Measurements from ENCODE around the gene RAPGEF4. TPM values are rescaled to one million over a fixed set of nuclear protein-coding genes. Genes with fewer than 3 reads are reported as not detected.

RAPGEF4 gene
- total RNA-seq, 1 experiment from 2014 or later = 0.59 TPM

DNA sequence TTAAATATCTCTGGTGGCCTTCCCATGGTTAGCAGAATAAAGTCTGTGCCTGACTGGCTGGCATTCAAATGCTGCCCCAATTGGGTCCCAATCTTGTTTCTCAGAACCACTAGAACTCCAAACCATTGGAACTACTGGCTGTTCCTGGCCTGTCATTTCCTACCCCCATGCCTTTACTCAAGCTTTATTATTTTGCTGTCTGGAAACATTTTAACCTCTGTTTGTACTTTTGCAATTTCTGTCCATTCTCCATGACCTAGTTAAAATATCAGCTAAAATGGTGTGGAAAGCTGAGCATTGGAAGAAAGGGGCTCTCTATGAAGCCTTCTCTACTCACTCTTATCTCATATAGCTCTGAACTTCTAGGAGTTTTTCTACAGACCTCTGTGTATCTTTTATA lies 38.7 kb downstream of the RAPGEF4 start:
- Histone ChIP-seq H4K20me1 (ENCODE audit: insufficient read depth) (no peaks in the 10 kb centered on the region), H3K4me1 (ENCODE audit: control insufficient read depth in 1 of 2, insufficient read depth in 2 of 2, low read length in 2 of 2) (no peaks in the 10 kb centered on the region), H3K79me2 (ENCODE audit: insufficient read depth, low read length) (no peaks in the 10 kb centered on the region), H3K4me2 (ENCODE audit: low read length) (no peak overlapping the region), H3K9me2 (ENCODE audit: insufficient read depth) (no peaks in the 10 kb centered on the region; the same call in 1 of the 2 replicates), H3K9me3 (ENCODE audit: control insufficient read depth in 1 of 2, insufficient read depth in 1 of 2, low read depth in 1 of 2, low read length in 2 of 2) (no peaks in the 10 kb centered on the region), H3K27me3 (ENCODE audit: insufficient read depth, low read length) (peaks cover 31% of the 10 kb centered on the region), H3K36me3 (ENCODE audit: control insufficient read depth in 1 of 2, insufficient read depth in 2 of 2, low read length in 2 of 2) (no peaks in the 10 kb centered on the region), H3K4me3 (replicated peaks in 1 of 2; ENCODE audit: low read depth in 1 of 2, low read length in 2 of 2) (no peak overlapping the region), H3K9ac (ENCODE audit: low read length) (no peak overlapping the region), H3K27ac (ENCODE audit: low read depth, low read length) (no peak overlapping the region), H2AFZ (ENCODE audit: low read depth, low read length, poor library complexity, severe bottlenecking) (no peak overlapping the region)
- CTCF ChIA-PET = no interaction called here
- POLR2A ChIA-PET = no interaction called here
- intact Hi-C loops (cut with micrococcal nuclease) = loop anchor here (10.0 kb wide), 1 partner anchor 1440 kb away; no protein-coding TSS in a partner anchor
- DNase-seq (ENCODE audit: low read depth, low spot score) (no peak), ATAC-seq (no peak)
- TF ChIP-seq ELF1 (IDR thresholded peaks at IDR 0.05; ENCODE audit: borderline replicate concordance, low read depth) = no peak
- no peak for TF ChIP-seq SRF (IDR thresholded peaks at IDR 0.05; ENCODE audit: low read depth)
- TF ChIP-seq EZH2phosphoT487 (IDR thresholded peaks at IDR 0.05; ENCODE audit: borderline replicate concordance) = no peak
- no peak for TF ChIP-seq CBX3 (IDR thresholded peaks at IDR 0.05; ENCODE audit: low read depth)
- TF ChIP-seq CEBPB (IDR thresholded peaks at IDR 0.05; ENCODE audit: low read depth) = no peak
- TF ChIP-seq, protein P1, sequence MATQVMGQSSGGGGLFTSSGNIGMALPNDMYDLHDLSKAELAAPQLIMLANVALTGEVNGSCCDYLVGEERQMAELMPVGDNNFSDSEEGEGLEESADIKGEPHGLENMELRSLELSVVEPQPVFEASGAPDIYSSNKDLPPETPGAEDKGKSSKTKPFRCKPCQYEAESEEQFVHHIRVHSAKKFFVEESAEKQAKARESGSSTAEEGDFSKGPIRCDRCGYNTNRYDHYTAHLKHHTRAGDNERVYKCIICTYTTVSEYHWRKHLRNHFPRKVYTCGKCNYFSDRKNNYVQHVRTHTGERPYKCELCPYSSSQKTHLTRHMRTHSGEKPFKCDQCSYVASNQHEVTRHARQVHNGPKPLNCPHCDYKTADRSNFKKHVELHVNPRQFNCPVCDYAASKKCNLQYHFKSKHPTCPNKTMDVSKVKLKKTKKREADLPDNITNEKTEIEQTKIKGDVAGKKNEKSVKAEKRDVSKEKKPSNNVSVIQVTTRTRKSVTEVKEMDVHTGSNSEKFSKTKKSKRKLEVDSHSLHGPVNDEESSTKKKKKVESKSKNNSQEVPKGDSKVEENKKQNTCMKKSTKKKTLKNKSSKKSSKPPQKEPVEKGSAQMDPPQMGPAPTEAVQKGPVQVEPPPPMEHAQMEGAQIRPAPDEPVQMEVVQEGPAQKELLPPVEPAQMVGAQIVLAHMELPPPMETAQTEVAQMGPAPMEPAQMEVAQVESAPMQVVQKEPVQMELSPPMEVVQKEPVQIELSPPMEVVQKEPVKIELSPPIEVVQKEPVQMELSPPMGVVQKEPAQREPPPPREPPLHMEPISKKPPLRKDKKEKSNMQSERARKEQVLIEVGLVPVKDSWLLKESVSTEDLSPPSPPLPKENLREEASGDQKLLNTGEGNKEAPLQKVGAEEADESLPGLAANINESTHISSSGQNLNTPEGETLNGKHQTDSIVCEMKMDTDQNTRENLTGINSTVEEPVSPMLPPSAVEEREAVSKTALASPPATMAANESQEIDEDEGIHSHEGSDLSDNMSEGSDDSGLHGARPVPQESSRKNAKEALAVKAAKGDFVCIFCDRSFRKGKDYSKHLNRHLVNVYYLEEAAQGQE (IDR thresholded peaks at IDR 0.05; ENCODE audit: low read depth) = no peak
- TF ChIP-seq, protein P2, sequence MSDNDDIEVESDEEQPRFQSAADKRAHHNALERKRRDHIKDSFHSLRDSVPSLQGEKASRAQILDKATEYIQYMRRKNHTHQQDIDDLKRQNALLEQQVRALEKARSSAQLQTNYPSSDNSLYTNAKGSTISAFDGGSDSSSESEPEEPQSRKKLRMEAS (IDR thresholded peaks at IDR 0.05) = no peak
- TF ChIP-seq, protein P3, sequence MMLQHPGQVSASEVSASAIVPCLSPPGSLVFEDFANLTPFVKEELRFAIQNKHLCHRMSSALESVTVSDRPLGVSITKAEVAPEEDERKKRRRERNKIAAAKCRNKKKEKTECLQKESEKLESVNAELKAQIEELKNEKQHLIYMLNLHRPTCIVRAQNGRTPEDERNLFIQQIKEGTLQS (IDR thresholded peaks at IDR 0.05) = no peak
- no peak for TF ChIP-seq RAD21 (IDR thresholded peaks at IDR 0.05; ENCODE audit: low read depth)
- TF ChIP-seq POLR2A (IDR thresholded peaks at IDR 0.05; ENCODE audit: borderline replicate concordance, extremely low read depth, insufficient read depth, insufficient read length) = no peak
- no peak for TF ChIP-seq FOSL1 (IDR thresholded peaks at IDR 0.05; ENCODE audit: low read depth)
- TF ChIP-seq SP1 (IDR thresholded peaks at IDR 0.05; ENCODE audit: low read depth) = no peak
- no peak for TF ChIP-seq EGR1 (IDR thresholded peaks at IDR 0.05; ENCODE audit: low read depth)
- no peak for TF ChIP-seq SIN3A (IDR thresholded peaks at IDR 0.05; ENCODE audit: low read depth)
- TF ChIP-seq, protein P4, sequence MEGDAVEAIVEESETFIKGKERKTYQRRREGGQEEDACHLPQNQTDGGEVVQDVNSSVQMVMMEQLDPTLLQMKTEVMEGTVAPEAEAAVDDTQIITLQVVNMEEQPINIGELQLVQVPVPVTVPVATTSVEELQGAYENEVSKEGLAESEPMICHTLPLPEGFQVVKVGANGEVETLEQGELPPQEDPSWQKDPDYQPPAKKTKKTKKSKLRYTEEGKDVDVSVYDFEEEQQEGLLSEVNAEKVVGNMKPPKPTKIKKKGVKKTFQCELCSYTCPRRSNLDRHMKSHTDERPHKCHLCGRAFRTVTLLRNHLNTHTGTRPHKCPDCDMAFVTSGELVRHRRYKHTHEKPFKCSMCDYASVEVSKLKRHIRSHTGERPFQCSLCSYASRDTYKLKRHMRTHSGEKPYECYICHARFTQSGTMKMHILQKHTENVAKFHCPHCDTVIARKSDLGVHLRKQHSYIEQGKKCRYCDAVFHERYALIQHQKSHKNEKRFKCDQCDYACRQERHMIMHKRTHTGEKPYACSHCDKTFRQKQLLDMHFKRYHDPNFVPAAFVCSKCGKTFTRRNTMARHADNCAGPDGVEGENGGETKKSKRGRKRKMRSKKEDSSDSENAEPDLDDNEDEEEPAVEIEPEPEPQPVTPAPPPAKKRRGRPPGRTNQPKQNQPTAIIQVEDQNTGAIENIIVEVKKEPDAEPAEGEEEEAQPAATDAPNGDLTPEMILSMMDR (IDR thresholded peaks at IDR 0.05 in 2 of 3, conservative IDR thresholded peaks at IDR 0.05 in 1 of 3; ENCODE audit: borderline replicate concordance in 1 of 3, insufficient read depth in 1 of 3, low read depth in 2 of 3, low read length in 2 of 3) = no peak
- TF ChIP-seq ZNF274 (IDR thresholded peaks at IDR 0.05; ENCODE audit: low read depth, low read length) = no peak
- no peak for TF ChIP-seq POLR2AphosphoS5 (IDR thresholded peaks at IDR 0.05; ENCODE audit: low read depth, low read length)
- TF ChIP-seq, protein P5, sequence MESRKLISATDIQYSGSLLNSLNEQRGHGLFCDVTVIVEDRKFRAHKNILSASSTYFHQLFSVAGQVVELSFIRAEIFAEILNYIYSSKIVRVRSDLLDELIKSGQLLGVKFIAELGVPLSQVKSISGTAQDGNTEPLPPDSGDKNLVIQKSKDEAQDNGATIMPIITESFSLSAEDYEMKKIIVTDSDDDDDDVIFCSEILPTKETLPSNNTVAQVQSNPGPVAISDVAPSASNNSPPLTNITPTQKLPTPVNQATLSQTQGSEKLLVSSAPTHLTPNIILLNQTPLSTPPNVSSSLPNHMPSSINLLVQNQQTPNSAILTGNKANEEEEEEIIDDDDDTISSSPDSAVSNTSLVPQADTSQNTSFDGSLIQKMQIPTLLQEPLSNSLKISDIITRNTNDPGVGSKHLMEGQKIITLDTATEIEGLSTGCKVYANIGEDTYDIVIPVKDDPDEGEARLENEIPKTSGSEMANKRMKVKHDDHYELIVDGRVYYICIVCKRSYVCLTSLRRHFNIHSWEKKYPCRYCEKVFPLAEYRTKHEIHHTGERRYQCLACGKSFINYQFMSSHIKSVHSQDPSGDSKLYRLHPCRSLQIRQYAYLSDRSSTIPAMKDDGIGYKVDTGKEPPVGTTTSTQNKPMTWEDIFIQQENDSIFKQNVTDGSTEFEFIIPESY (IDR thresholded peaks at IDR 0.05; ENCODE audit: extremely low read depth, insufficient replicate concordance, low read length) = no peak
- no TSS peak for BruUV-seq (replicated peaks)
- RAD21 ChIA-PET (ENCODE audit: low non-redundant PET in 1 of 2, low total read pairs in 2 of 2, uncharacterized antibody in 2 of 2, unreplicated experiment in 2 of 2) = no interaction called here
